HEK293 (cell line): ENCODE results near the gene SLC16A5.
"Not testable (repeated sequence)": the region's sequence is repeated elsewhere in the genome, so short reads cannot be mapped to it uniquely, and the experiment has no call there.

Experiments used
- CTCF ChIA-PET: fragments of 350-600 bp; formaldehyde crosslinking; extraction: SDS; loops from one replicate; lab custom pipeline; 2021; ENCODE audit warnings: antibody characterized with exemption; lab: Yijun Ruan, JAX
- POLR2A ChIA-PET: fragments of 300-600 bp; formaldehyde crosslinking; extraction: SDS; loops from one replicate; lab custom pipeline; 2020; ENCODE audit warnings: antibody characterized with exemption, inconsistent platforms; lab: Yijun Ruan, JAX
- H3K27ac ChIP-seq: fragments of 200-500 bp; sonication (Bioruptor generic); 2 replicates; pipeline ENCODE4 v1.5.1; 2014; ENCODE audit warnings: low read depth, low read length, control low read depth, inconsistent platforms; ENCODE audit errors: extremely low read depth
- H3K36me3 ChIP-seq, 2 experiments: fragments of 200-500 bp in 1 of 2; sonication (Bioruptor generic) in 1 of 2; 1 replicate in 1 of 2; 2 replicates in 1 of 2; pipeline ENCODE4 v1.5.1; 2014 to 2017; ENCODE audit warnings: inconsistent platforms in 2 of 2, low read length in 2 of 2; ENCODE audit not compliant: control insufficient read depth in 2 of 2, insufficient read depth in 1 of 2
- H3K4me1 ChIP-seq: fragments of 200-500 bp; sonication (Bioruptor generic); 2 replicates; pipeline ENCODE4 v1.5.1; 2014; ENCODE audit warnings: mild to moderate bottlenecking, low read length, inconsistent platforms; ENCODE audit not compliant: control insufficient read depth, insufficient read depth
- H3K4me3 ChIP-seq: 2 replicates; pipeline ENCODE4 v1.5.1; 2011; ENCODE audit warnings: low read depth, mild to moderate bottlenecking, control low read depth, low read length, moderate library complexity
- H3K9me3 ChIP-seq: fragments of 200-500 bp; sonication (Bioruptor generic); 2 replicates; pipeline ENCODE4 v1.5.1; 2014; ENCODE audit warnings: low read depth, low read length, inconsistent platforms; ENCODE audit not compliant: control insufficient read depth, insufficient read depth
- KLF7 ChIP-seq: fragments of 450-650 bp; formaldehyde crosslinking; IDR thresholded peaks from 2 replicates; pipeline ENCODE4 v1.5.1; 2016; ENCODE audit warnings: missing biosample characterization, missing genetic modification characterization, borderline replicate concordance
- PRDM2 ChIP-seq: fragments of 450-650 bp; formaldehyde crosslinking; IDR thresholded peaks from 2 replicates; pipeline ENCODE4 v1.5.1; 2016; ENCODE audit warnings: missing biosample characterization, missing genetic modification characterization, borderline replicate concordance
- TSHZ1 ChIP-seq: fragments of 450-650 bp; formaldehyde crosslinking; IDR thresholded peaks from 2 replicates; pipeline ENCODE4 v1.5.1; 2016; ENCODE audit warnings: missing biosample characterization, missing genetic modification characterization, borderline replicate concordance
- ZBTB11 ChIP-seq: fragments of 450-650 bp; formaldehyde crosslinking; conservative IDR thresholded peaks from 2 replicates; pipeline ENCODE4 v1.5.1; 2016; ENCODE audit warnings: low read depth, missing biosample characterization, missing genetic modification characterization
- ZIC2 ChIP-seq: fragments of 450-650 bp; formaldehyde crosslinking; IDR thresholded peaks from 2 replicates; pipeline ENCODE4 v1.5.1; 2016; ENCODE audit warnings: missing biosample characterization, missing genetic modification characterization
- ZNF16 ChIP-seq: fragments of 450-650 bp; formaldehyde crosslinking; IDR thresholded peaks from 2 replicates; pipeline ENCODE4 v1.5.1; 2016; ENCODE audit warnings: low read depth, missing biosample characterization, missing genetic modification characterization
- ZNF394 ChIP-seq: fragments of 450-650 bp; formaldehyde crosslinking; IDR thresholded peaks from 2 replicates; pipeline ENCODE4 v1.5.1; 2016; ENCODE audit warnings: missing biosample characterization, missing genetic modification characterization, mild to moderate bottlenecking, moderate library complexity, borderline replicate concordance
- ZNF529 ChIP-seq: fragments of 450-650 bp; formaldehyde crosslinking; IDR thresholded peaks from 2 replicates; pipeline ENCODE4 v1.5.1; 2017; ENCODE audit warnings: missing genetic modification characterization, missing biosample characterization; ENCODE audit not compliant: insufficient replicate concordance
- ZNF555 ChIP-seq: fragments of 450-650 bp; formaldehyde crosslinking; conservative IDR thresholded peaks from 2 replicates; pipeline ENCODE4 v1.5.1; 2017; ENCODE audit warnings: missing biosample characterization, mild to moderate bottlenecking, missing genetic modification characterization, inconsistent platforms
- ZNF558 ChIP-seq: fragments of 450-650 bp; formaldehyde crosslinking; IDR thresholded peaks from 2 replicates; pipeline ENCODE4 v1.5.1; 2016; ENCODE audit warnings: missing biosample characterization, missing genetic modification characterization
- ZNF560 ChIP-seq: fragments of 450-650 bp; formaldehyde crosslinking; IDR thresholded peaks from 2 replicates; pipeline ENCODE4 v1.5.1; 2017; ENCODE audit warnings: missing biosample characterization, missing genetic modification characterization, borderline replicate concordance
- ZNF580 ChIP-seq: fragments of 450-650 bp; formaldehyde crosslinking; IDR thresholded peaks from 2 replicates; pipeline ENCODE4 v1.5.1; 2016; ENCODE audit warnings: missing biosample characterization, missing genetic modification characterization
- ZNF623 ChIP-seq: fragments of 450-650 bp; formaldehyde crosslinking; IDR thresholded peaks from 2 replicates; pipeline ENCODE4 v1.5.1; 2016; ENCODE audit warnings: missing biosample characterization, missing genetic modification characterization
- ZNF629 ChIP-seq: fragments of 450-650 bp; formaldehyde crosslinking; IDR thresholded peaks from 2 replicates; pipeline ENCODE4 v1.5.1; 2017; ENCODE audit warnings: missing biosample characterization, missing genetic modification characterization

Gene SLC16A5

GRCh38 chr17:75069783-75070182 lies 18.0 kb upstream of the SLC16A5 start (continued):
- TF ChIP-seq PRDM2 (tag by site-specific recombination) = no peak
- TF ChIP-seq ZNF16 (tag by site-specific recombination) = no peak
- no peak for TF ChIP-seq ZIC2 (tag by site-specific recombination)
- TF ChIP-seq ZNF555 (tag by site-specific recombination) = no peak
- no peak for TF ChIP-seq ZNF580
- no peak for TF ChIP-seq KLF7 (tag by site-specific recombination)
- no peak for TF ChIP-seq ZNF529
- no peak for TF ChIP-seq TSHZ1 (tag by site-specific recombination)

- H3K27ac ChIP-seq, H3K9me3 ChIP-seq, H3K4me1 ChIP-seq, H3K4me3 ChIP-seq, H3K36me3 ChIP-seq: not testable (repeated sequence)
- POLR2A ChIA-PET = interaction anchor here (1.0 kb wide), 1 partner anchor 12 kb away, joined by 4 read pairs; no protein-coding TSS in a partner anchor
- CTCF ChIA-PET = interaction anchor here (0.7 to 15.6 kb wide), 6 partner anchors 11 to 129 kb away, joined by 3 to 117 read pairs (median 6); partner anchors contain the start of gene ARMC7
Measured at GRCh38 chr17:75071478-75072271, 16.1 kb upstream of the SLC16A5 start.

GRCh38 chr17:75072909-75073308 lies 14.8 kb upstream of the SLC16A5 start:
- H3K27ac ChIP-seq, H3K4me1 ChIP-seq, H3K9me3 ChIP-seq, H3K36me3 ChIP-seq, H3K4me3 ChIP-seq: not testable (repeated sequence)
- ChIA-PET POLR2A (interaction anchor here (0.7 kb wide), 1 partner anchor 136 kb away, joined by 3 read pairs; no protein-coding TSS in a partner anchor), CTCF (interaction anchor here (0.6 to 15.6 kb wide), 6 partner anchors 12 to 128 kb away, joined by 3 to 117 read pairs (median 4); partner anchors contain the start of gene ARMC7)
- TF ChIP-seq ZNF394 (tag by site-specific recombination) (peak; percentile 68; the same call in 1 of the 2 replicates), ZNF560 (peak; percentile 42; the same call in 1 of the 2 replicates), ZBTB11 (tag by site-specific recombination) (peak; percentile 53; the same call in 1 of the 2 replicates), ZNF558 (tag by site-specific recombination) (peak; percentile 48; the same call in 1 of the 2 replicates), ZNF623 (peak; percentile 53; the same call in 1 of the 2 replicates), ZNF629 (tag by site-specific recombination) (0 out of 2 replicates have a peak, but pooled peaks have one; percentile 18)
